Stimulated activated CD8-positive, alpha-beta memory T cell treated with anti-CD3 and anti-CD28 coated beads, Interleukin-15, amount 100 ng/mL, for 4 hours (primary cell): ENCODE measurements around the gene COL4A2.

Experiments
- DNase-seq, 2 donors: peaks; one replicate each; pipeline ENCODE4 v3.0.0-alpha.2; 2020; ENCODE audit warnings: low read depth in 2 of 2

The COL4A2 gene

GRCh38 chr13:110272227-110272626 lies 34.9 kb upstream of the COL4A2 start:
- DNase-seq = no peak

GRCh38 chr13:110272651-110273050 lies 34.4 kb upstream of the COL4A2 start:
- DNase-seq = no peak

- DNase-seq = no peak
Observed at GRCh38 chr13:110273254-110273653, 33.8 kb upstream of the COL4A2 start.

GRCh38 chr13:110274687-110275086 lies 32.4 kb upstream of the COL4A2 start:
- no peak for DNase-seq

- no peak for DNase-seq
Observed at GRCh38 chr13:110275931-110276552, 31.0 kb upstream of the COL4A2 start.

GRCh38 chr13:110276553-110276950 lies 30.5 kb upstream of the COL4A2 start:
- no peak for DNase-seq

GRCh38 chr13:110277357-110277975 lies 29.6 kb upstream of the COL4A2 start:
- no peak for DNase-seq

GRCh38 chr13:110278859-110279258 lies 28.2 kb upstream of the COL4A2 start:
- DNase-seq = no peak

- no peak for DNase-seq
Observed at GRCh38 chr13:110279684-110280083, 27.4 kb upstream of the COL4A2 start.

GRCh38 chr13:110280231-110280813 lies 26.8 kb upstream of the COL4A2 start:
- no peak for DNase-seq

GRCh38 chr13:110280985-110281688 lies 25.9 kb upstream of the COL4A2 start:
- DNase-seq = no peak

- no peak for DNase-seq
Observed at GRCh38 chr13:110281736-110282135, 25.3 kb upstream of the COL4A2 start.

GRCh38 chr13:110282316-110282841 lies 24.7 kb upstream of the COL4A2 start:
- DNase-seq = no peak

- no peak for DNase-seq
Observed at GRCh38 chr13:110283736-110284517, 23.2 kb upstream of the COL4A2 start.

GRCh38 chr13:110284779-110285484 lies 22.2 kb upstream of the COL4A2 start:
- DNase-seq = no peak

GRCh38 chr13:110285991-110286832 lies 20.9 kb upstream of the COL4A2 start:
- no peak for DNase-seq

- DNase-seq = no peak
Observed at GRCh38 chr13:110286833-110287819, 20.0 kb upstream of the COL4A2 start.

- no peak for DNase-seq
Observed at GRCh38 chr13:110289174-110289573, 17.9 kb upstream of the COL4A2 start.

- no peak for DNase-seq
Observed at GRCh38 chr13:110289661-110290060, 17.4 kb upstream of the COL4A2 start.
